ENCODE results near the gene IDH3A.

Gene IDH3A

GRCh38 chr15:78167227-78167888 is 18.2 kb downstream of the IDH3A start:
- no peak for DNase-seq (ENCODE audit: low read depth)

- DNase-seq (ENCODE audit: low read depth) = no peak
Measured at GRCh38 chr15:78168608-78169007, 19.4 kb downstream of the IDH3A start.

GRCh38 chr15:78170848-78171773 is 21.9 kb downstream of the IDH3A start:
- DNase-seq (ENCODE audit: low read depth) = no peak

- no peak for DNase-seq (ENCODE audit: low read depth)
Measured at GRCh38 chr15:78171864-78172472, 22.8 kb downstream of the IDH3A start.

GRCh38 chr15:78174401-78174800 is 25.2 kb downstream of the IDH3A start:
- DNase-seq (ENCODE audit: low read depth) = no peak

- no peak for DNase-seq (ENCODE audit: low read depth)
Measured at GRCh38 chr15:78175330-78175729, 26.2 kb downstream of the IDH3A start.

- DNase-seq (ENCODE audit: low read depth) = no peak
Measured at GRCh38 chr15:78177447-78177873, 28.3 kb downstream of the IDH3A start.

GRCh38 chr15:78178064-78178463 is 28.9 kb downstream of the IDH3A start:
- DNase-seq (ENCODE audit: low read depth) = no peak

GRCh38 chr15:78179286-78179840 is 30.2 kb downstream of the IDH3A start:
- no peak for DNase-seq (ENCODE audit: low read depth)

GRCh38 chr15:78179906-78180305 is 30.7 kb downstream of the IDH3A start:
- no peak for DNase-seq (ENCODE audit: low read depth)

- DNase-seq (ENCODE audit: low read depth) = no peak
Measured at GRCh38 chr15:78182336-78182700, 33.2 kb downstream of the IDH3A start.

- DNase-seq (ENCODE audit: low read depth) = no peak
Measured at GRCh38 chr15:78182821-78183220, 33.7 kb downstream of the IDH3A start.

- no peak for DNase-seq (ENCODE audit: low read depth)
Measured at GRCh38 chr15:78192826-78193594, 43.8 kb downstream of the IDH3A start.

- no peak for DNase-seq (ENCODE audit: low read depth)
Measured at GRCh38 chr15:78193731-78194567, 44.8 kb downstream of the IDH3A start.

- no peak for DNase-seq (ENCODE audit: low read depth)
Measured at GRCh38 chr15:78194568-78194925, 45.4 kb downstream of the IDH3A start.

GRCh38 chr15:78195735-78196201 is 46.6 kb downstream of the IDH3A start:
- peak; percentile 15 for DNase-seq (ENCODE audit: low read depth)

- no peak for DNase-seq (ENCODE audit: low read depth)
Measured at GRCh38 chr15:78197632-78198031, 48.5 kb downstream of the IDH3A start.

GRCh38 chr15:78200276-78200930 is 51.2 kb downstream of the IDH3A start:
- DNase-seq (ENCODE audit: low read depth) = no peak

GRCh38 chr15:78201281-78202190 is 52.4 kb downstream of the IDH3A start:
- no peak for DNase-seq (ENCODE audit: low read depth)
